ENCODE results near the gene OTOP2. TPM values are rescaled to one million over a fixed set of nuclear protein-coding genes. Genes with fewer than 3 reads are reported as not detected.

The OTOP2 gene
- total and polyA plus RNA-seq, 4 donors = 0.25 TPM; not detected in 3

- ATAC-seq (ENCODE audit: low FRiP score) = no peak
- Histone ChIP-seq H3K9me3 (ENCODE audit: control insufficient read depth, low read length) (no peaks in the 10 kb centered on the region), H3K4me1 (ENCODE audit: control insufficient read depth in 1 of 2, insufficient read depth in 2 of 2, low read length in 2 of 2) (no peaks in the 10 kb centered on the region), H3K27me3 (ENCODE audit: control insufficient read depth in 1 of 2, insufficient read depth in 2 of 2, low read length in 1 of 2) (no peaks in the 10 kb centered on the region), H3K4me3 (ENCODE audit: low read length in 2 of 2) (no peak overlapping the region), H3K27ac (ENCODE audit: low read depth in 1 of 2, low read length in 2 of 2) (no peak overlapping the region), H3K36me3 (ENCODE audit: control insufficient read depth in 1 of 2, insufficient read depth in 2 of 2, low read length in 1 of 2) (no peaks in the 10 kb centered on the region)
- DNase-seq = no peak
- intact Hi-C loops (cut with DNase I) = no loop called here
- WGBS, 2 donors = 38 to 43% methylated on average over 18 to 19 of the region's 19 CpGs
Observed at GRCh38 chr17:74921026-74921681, 2.9 kb upstream of the OTOP2 start.

- Histone ChIP-seq H3K9me3 (ENCODE audit: control insufficient read depth, low read length) (no peaks in the 10 kb centered on the region), H3K27ac (ENCODE audit: low read depth in 1 of 2, low read length in 2 of 2) (no peak overlapping the region), H3K4me1 (ENCODE audit: control insufficient read depth in 1 of 2, insufficient read depth in 2 of 2, low read length in 2 of 2) (no peaks in the 10 kb centered on the region), H3K4me3 (ENCODE audit: low read length in 2 of 2) (no peak overlapping the region), H3K27me3 (ENCODE audit: control insufficient read depth in 1 of 2, insufficient read depth in 2 of 2, low read length in 1 of 2) (no peaks in the 10 kb centered on the region), H3K36me3 (ENCODE audit: control insufficient read depth in 1 of 2, insufficient read depth in 2 of 2, low read length in 1 of 2) (no peaks in the 10 kb centered on the region)
- DNase-seq (no peak), ATAC-seq (ENCODE audit: low FRiP score) (no peak)
- intact Hi-C loops (cut with DNase I) = no loop called here
- 92 to 96% methylated on average over 2 of the region's 2 CpGs for WGBS, 2 donors
Observed at GRCh38 chr17:74921769-74922168, 2.3 kb upstream of the OTOP2 start.

GRCh38 chr17:74922172-74922571 lies 1.9 kb upstream of the OTOP2 start:
- Histone ChIP-seq H3K27me3 (ENCODE audit: control insufficient read depth in 1 of 2, insufficient read depth in 2 of 2, low read length in 1 of 2) (peaks cover 0 to 2% of the 10 kb centered on the region in 2 donors), H3K36me3 (ENCODE audit: control insufficient read depth in 1 of 2, insufficient read depth in 2 of 2, low read length in 1 of 2) (no peaks in the 10 kb centered on the region), H3K4me1 (ENCODE audit: control insufficient read depth in 1 of 2, insufficient read depth in 2 of 2, low read length in 2 of 2) (no peaks in the 10 kb centered on the region), H3K4me3 (ENCODE audit: low read length in 2 of 2) (no peak overlapping the region), H3K27ac (ENCODE audit: low read depth in 1 of 2, low read length in 2 of 2) (no peak overlapping the region), H3K9me3 (ENCODE audit: control insufficient read depth, low read length) (no peaks in the 10 kb centered on the region)
- no peak for ATAC-seq (ENCODE audit: low FRiP score)
- 52 to 60% methylated on average over 6 of the region's 6 CpGs for WGBS, 2 donors
- intact Hi-C loops (cut with DNase I) = no loop called here
- DNase-seq = no peak

DNA sequence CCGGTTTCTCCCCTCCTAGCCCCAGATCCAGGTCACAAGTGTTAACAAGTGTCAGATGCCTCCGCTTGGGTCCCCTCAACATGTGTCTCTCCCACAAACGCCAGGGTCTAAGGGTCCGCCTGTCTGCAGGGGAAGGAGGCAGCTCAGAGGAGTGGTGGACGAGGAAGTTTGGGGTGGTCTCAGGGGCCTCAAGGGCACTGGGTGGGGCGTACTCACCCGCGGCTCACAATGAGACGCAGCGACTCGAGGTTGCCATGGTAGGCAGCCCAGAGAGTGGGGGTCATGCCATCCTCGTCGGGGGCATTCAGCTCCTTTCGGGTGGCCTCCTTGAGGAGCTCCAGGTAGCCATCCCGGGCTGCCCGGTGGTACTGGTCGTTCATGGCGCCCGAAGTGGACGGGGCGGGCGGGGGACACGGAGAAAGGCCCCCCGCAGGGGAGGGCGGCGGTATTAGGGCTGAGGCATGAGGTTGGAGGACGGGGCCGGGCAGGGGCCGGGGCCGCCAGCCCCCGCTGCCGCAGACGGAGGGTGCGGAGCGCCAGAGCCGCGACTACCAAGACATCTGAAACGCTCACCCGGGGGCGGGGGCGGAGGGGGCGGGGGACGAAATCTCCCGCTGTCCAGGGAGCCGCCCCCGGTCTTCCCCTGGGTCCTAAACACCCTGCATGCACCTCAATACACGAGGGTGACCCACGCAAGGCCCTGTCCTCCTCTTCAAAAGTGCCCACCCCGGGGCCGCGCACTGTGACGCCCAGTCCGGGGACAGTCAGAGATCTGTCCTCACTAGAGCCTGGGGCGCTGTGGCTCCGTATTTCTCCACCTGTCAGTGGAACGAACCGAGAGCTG lies 1.2 kb upstream of the OTOP2 start, which contains the start of gene USH1G:
TSS of gene USH1G (minus strand) at position 562 of the 844 bp plus-strand sequence. CDS start at position 380, 182 bp downstream.
- Histone ChIP-seq H3K36me3 (ENCODE audit: control insufficient read depth in 1 of 2, insufficient read depth in 2 of 2, low read length in 1 of 2) (no peaks in the 10 kb centered on the region), H3K4me1 (ENCODE audit: control insufficient read depth in 1 of 2, insufficient read depth in 2 of 2, low read length in 2 of 2) (no peaks in the 10 kb centered on the region), H3K9me3 (ENCODE audit: control insufficient read depth, low read length) (no peaks in the 10 kb centered on the region), H3K4me3 (ENCODE audit: low read length in 2 of 2) (no peak within 1 kb of the TSS), H3K27me3 (ENCODE audit: control insufficient read depth in 1 of 2, insufficient read depth in 2 of 2, low read length in 1 of 2) (peaks cover 0 to 3% of the 10 kb centered on the region in 2 donors), H3K27ac (ENCODE audit: low read depth in 1 of 2, low read length in 2 of 2) (no peak within 1 kb of the TSS)
- 5 to 8% methylated on average over 33 to 57 of the region's 57 CpGs for WGBS, 2 donors
- intact Hi-C loops (cut with DNase I) = loop anchor here in 1 of 2 donors (1.0 kb wide), 1 partner anchor 36 kb away; no protein-coding TSS in a partner anchor
- DNase-seq (no peak), ATAC-seq (ENCODE audit: low FRiP score) (no peak)

GRCh38 chr17:74923538-74924249 lies 379 bp upstream of the OTOP2 start:
- WGBS, 2 donors = 3 to 4% methylated on average over 40 to 59 of the region's 59 CpGs
- H3K9me3 ChIP-seq (ENCODE audit: control insufficient read depth, low read length) = no peaks in the 10 kb centered on the region
- intact Hi-C loops (cut with DNase I) = loop anchor here in 1 of 2 donors (1.0 kb wide), 1 partner anchor 36 kb away; no protein-coding TSS in a partner anchor
- H3K4me1 ChIP-seq (ENCODE audit: control insufficient read depth in 1 of 2, insufficient read depth in 2 of 2, low read length in 2 of 2) = no peaks in the 10 kb centered on the region
- DNase-seq (peak; percentile 82 to 91), ATAC-seq (ENCODE audit: low FRiP score) (peak; percentile 74)
- no peak overlapping the region for H3K4me3 ChIP-seq (ENCODE audit: low read length in 2 of 2)
- H3K36me3 ChIP-seq (ENCODE audit: control insufficient read depth in 1 of 2, insufficient read depth in 2 of 2, low read length in 1 of 2) = no peaks in the 10 kb centered on the region
- H3K27me3 ChIP-seq (ENCODE audit: control insufficient read depth in 1 of 2, insufficient read depth in 2 of 2, low read length in 1 of 2) = peaks cover 0 to 3% of the 10 kb centered on the region in 2 donors
- no peak overlapping the region for H3K27ac ChIP-seq (ENCODE audit: low read depth in 1 of 2, low read length in 2 of 2)

- Histone ChIP-seq H3K27ac (ENCODE audit: low read depth in 1 of 2, low read length in 2 of 2) (no peak overlapping the region), H3K9me3 (ENCODE audit: control insufficient read depth, low read length) (no peaks in the 10 kb centered on the region), H3K4me3 (ENCODE audit: low read length in 2 of 2) (no peak overlapping the region), H3K4me1 (ENCODE audit: control insufficient read depth in 1 of 2, insufficient read depth in 2 of 2, low read length in 2 of 2) (no peaks in the 10 kb centered on the region), H3K27me3 (ENCODE audit: control insufficient read depth in 1 of 2, insufficient read depth in 2 of 2, low read length in 1 of 2) (peaks cover 0 to 3% of the 10 kb centered on the region in 2 donors), H3K36me3 (ENCODE audit: control insufficient read depth in 1 of 2, insufficient read depth in 2 of 2, low read length in 1 of 2) (no peaks in the 10 kb centered on the region)
- ATAC-seq (ENCODE audit: low FRiP score) (no peak), DNase-seq (no peak)
- WGBS, 2 donors = 69 to 81% methylated on average over 2 to 3 of the region's 3 CpGs
- intact Hi-C loops (cut with DNase I) = no loop called here
Observed at GRCh38 chr17:74925242-74925641, 1.2 kb downstream of the OTOP2 start.

DNA sequence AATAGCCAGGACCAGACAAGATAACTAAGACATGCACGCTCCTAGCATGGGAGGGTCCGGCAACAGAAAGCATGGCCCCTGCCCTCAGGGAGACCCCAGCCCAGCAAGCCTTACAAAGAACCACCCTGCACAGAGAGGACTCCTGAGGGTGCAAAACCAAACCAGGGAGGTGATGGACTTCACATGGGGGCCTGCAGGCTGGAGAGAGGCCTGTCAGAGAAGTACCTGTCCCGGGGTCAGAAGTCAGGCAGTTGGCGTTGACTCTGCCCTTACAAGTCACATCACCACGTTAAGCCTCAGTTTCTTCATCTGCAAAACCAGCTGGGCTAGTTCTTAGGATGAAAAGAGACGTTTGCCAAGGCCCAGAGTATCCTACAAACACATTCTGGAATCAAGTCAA lies 4.7 kb downstream of the OTOP2 start:
- ATAC-seq (ENCODE audit: low FRiP score) (no peak), DNase-seq (no peak)
- intact Hi-C loops (cut with DNase I) = no loop called here
- no peak overlapping the region for H3K4me3 ChIP-seq (ENCODE audit: low read length in 2 of 2)
- 70 to 74% methylated on average over 6 of the region's 6 CpGs for WGBS, 2 donors
- H3K4me1 ChIP-seq (ENCODE audit: control insufficient read depth in 1 of 2, insufficient read depth in 2 of 2, low read length in 2 of 2) = no peaks in the 10 kb centered on the region
- H3K27ac ChIP-seq (ENCODE audit: low read depth in 1 of 2, low read length in 2 of 2) = no peak overlapping the region
- peaks cover 0 to 3% of the 10 kb centered on the region in 2 donors for H3K27me3 ChIP-seq (ENCODE audit: control insufficient read depth in 1 of 2, insufficient read depth in 2 of 2, low read length in 1 of 2)
- no peaks in the 10 kb centered on the region for H3K36me3 ChIP-seq (ENCODE audit: control insufficient read depth in 1 of 2, insufficient read depth in 2 of 2, low read length in 1 of 2)
- H3K9me3 ChIP-seq (ENCODE audit: control insufficient read depth, low read length) = no peaks in the 10 kb centered on the region

- Histone ChIP-seq H3K27me3 (ENCODE audit: control insufficient read depth in 1 of 2, insufficient read depth in 2 of 2, low read length in 1 of 2) (peaks cover 0 to 3% of the 10 kb centered on the region in 2 donors), H3K4me1 (ENCODE audit: control insufficient read depth in 1 of 2, insufficient read depth in 2 of 2, low read length in 2 of 2) (no peaks in the 10 kb centered on the region), H3K27ac (ENCODE audit: low read depth in 1 of 2, low read length in 2 of 2) (no peak overlapping the region), H3K36me3 (ENCODE audit: control insufficient read depth in 1 of 2, insufficient read depth in 2 of 2, low read length in 1 of 2) (no peaks in the 10 kb centered on the region), H3K9me3 (ENCODE audit: control insufficient read depth, low read length) (no peaks in the 10 kb centered on the region), H3K4me3 (ENCODE audit: low read length in 2 of 2) (no peak overlapping the region)
- 89 to 92% methylated on average over 24 of the region's 24 CpGs for WGBS, 2 donors
- intact Hi-C loops (cut with DNase I) = no loop called here
- ATAC-seq (ENCODE audit: low FRiP score) = no peak
- DNase-seq = no peak
Observed at GRCh38 chr17:74930535-74931036, 6.5 kb downstream of the OTOP2 start.

All from aorta (tissue), 5 donors.